Measurements from ENCODE around the gene NSUN4.

GRCh38 chr1:46401964-46402626 is 61.5 kb downstream of the NSUN4 start:
- no peak for TF ChIP-seq CTCF (IDR thresholded peaks at IDR 0.05; ENCODE audit: borderline replicate concordance, extremely low read depth, low read length, poor library complexity, severe bottlenecking)
- no peak for TF ChIP-seq EZH2 (IDR thresholded peaks at IDR 0.05; ENCODE audit: borderline replicate concordance, low read depth, low read length, severe bottlenecking)

All from DND-41 (cell line).